Panc1 (cell line): Measurements from ENCODE around the gene SLCO2A1. TPM values are rescaled to one million over a fixed set of nuclear protein-coding genes. Genes with fewer than 3 reads are reported as not detected.

ENCODE experiments used
- ATAC-seq: fragments of 200-7000 bp; cut with Tn5 transposase; 2 replicates; pipeline ENCODE4 v1.9.1; 2020; ENCODE audit warnings: mild to moderate bottlenecking, moderate library complexity
- BruUV-seq: library from RNA; stranded (reverse); fragments of 400-500 nt; replicated peaks from 2 replicates; lab custom pipeline; 2021; lab: Mats Ljungman, UMichigan
- CTCF ChIA-PET: fragments of 300-600 bp; sonication (Branson Sonifier 250); formaldehyde crosslinking; loops from one replicate; lab custom pipeline; 2022; ENCODE audit warnings: antibody characterized with exemption; lab: Charles Lee
- POLR2A ChIA-PET: fragments of 300-600 bp; sonication (Branson Sonifier 250); formaldehyde crosslinking; loops from one replicate; lab custom pipeline; 2022; ENCODE audit warnings: antibody characterized with exemption; lab: Charles Lee
- DNase-seq: peaks from one replicate; pipeline ENCODE4 v3.0.0-alpha.2; 2010; ENCODE audit warnings: low read depth, low spot score
- H3K27ac ChIP-seq: 2 replicates; pipeline ENCODE4 v1.5.1; 2011; ENCODE audit warnings: mild to moderate bottlenecking, low read length, inconsistent platforms
- H3K27me3 ChIP-seq: fragments of 200-500 bp; sonication (Bioruptor generic); 2 replicates; pipeline ENCODE4 v1.6.0; 2014; ENCODE audit warnings: low read length, inconsistent platforms; ENCODE audit not compliant: control insufficient read depth, insufficient read depth
- H3K36me3 ChIP-seq: fragments of 200-500 bp; sonication (Bioruptor generic); 2 replicates; pipeline ENCODE4 v1.5.1; 2014; ENCODE audit warnings: inconsistent platforms, mild to moderate bottlenecking, low read length, moderate library complexity; ENCODE audit not compliant: control insufficient read depth, insufficient read depth
- H3K4me1 ChIP-seq: 2 replicates; pipeline ENCODE4 v1.5.1; 2011; ENCODE audit warnings: inconsistent platforms, mild to moderate bottlenecking, low read length, moderate library complexity; ENCODE audit not compliant: control insufficient read depth, insufficient read depth
- H3K4me3 ChIP-seq, 2 experiments: 2 replicates each; pipeline ENCODE4 v1.5.1; 2011 to 2012; ENCODE audit warnings: low read depth in 2 of 2, low read length in 2 of 2, mild to moderate bottlenecking in 2 of 2, inconsistent platforms in 1 of 2, moderate library complexity in 1 of 2
- H3K9me3 ChIP-seq: fragments of 200-500 bp; sonication (Bioruptor generic); 2 replicates; pipeline ENCODE4 v1.5.1; 2014; ENCODE audit warnings: low read depth, mild to moderate bottlenecking, inconsistent platforms, low read length, moderate library complexity; ENCODE audit not compliant: control insufficient read depth, insufficient read depth
- POLR2AphosphoS5 ChIP-seq: IDR thresholded peaks from 2 replicates; pipeline ENCODE4 v1.6.1; 2012; ENCODE audit warnings: mild to moderate bottlenecking, low read depth, low read length, moderate library complexity
- SIN3A ChIP-seq: IDR thresholded peaks from 2 replicates; pipeline ENCODE4 v1.6.1; 2012; ENCODE audit warnings: low read depth, mild to moderate bottlenecking, low read length, moderate library complexity, borderline replicate concordance; ENCODE audit not compliant: insufficient read depth
- TCF7L2 ChIP-seq: IDR thresholded peaks from 2 replicates; pipeline ENCODE4 v1.6.1; 2011; ENCODE audit warnings: mild to moderate bottlenecking, low read depth, low read length, inconsistent platforms
- in situ Hi-C: cut with HindIII; loops from 2 replicates; pipeline ENCODE4 v1.10.0; 2016; ENCODE audit warnings: low sequenced_read_pairs, low pct_unique_long_range_greater_than_20kb
- intact Hi-C: fragments of 100-400 bp; cut with micrococcal nuclease; formaldehyde crosslinking; loops from one replicate; pipeline ENCODE4 v1.10.0; 2022; ENCODE audit not compliant: unreplicated experiment
- total RNA-seq: library from RNA; stranded (reverse); gene quantifications from one replicate; pipeline ENCODE4 v1.2.1, GENCODE V29; 2021; ENCODE audit not compliant: unreplicated experiment
- TF ChIP-seq, protein P1 (sequence below): fragments of 450-650 bp; IDR thresholded peaks from 2 replicates; pipeline ENCODE4 v1.5.1; 2017; ENCODE audit warnings: mild to moderate bottlenecking
- TF ChIP-seq, protein P2 (sequence below), 2 experiments: IDR thresholded peaks; 2 replicates each; pipeline ENCODE4 v1.6.1; 2011 to 2012; ENCODE audit warnings: low read depth in 2 of 2, control low read depth in 1 of 2, low read length in 1 of 2, mild to moderate bottlenecking in 1 of 2, moderate library complexity in 1 of 2; ENCODE audit not compliant: insufficient read depth in 1 of 2

The SLCO2A1 gene
- total RNA-seq, 1 experiment from 2014 or later = 0.62 TPM

DNA sequence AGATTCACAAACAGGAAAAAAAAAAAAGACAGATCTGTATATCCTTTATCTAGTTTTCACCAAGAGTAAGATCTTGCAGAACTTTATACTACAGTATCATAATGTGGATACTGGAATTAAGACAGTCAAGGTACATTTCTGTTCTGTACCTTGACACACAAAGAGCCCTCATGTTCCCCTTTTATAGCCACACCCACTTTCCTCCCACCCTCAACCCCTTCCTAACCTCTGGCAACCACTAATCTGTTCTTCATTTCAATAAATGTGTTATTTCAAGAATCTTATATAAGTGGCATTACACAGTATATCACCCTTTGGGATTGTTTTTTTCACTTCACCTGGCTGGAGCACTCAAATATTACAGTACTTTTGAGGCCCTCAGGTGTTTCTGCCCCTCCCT is 130.4 kb downstream of the SLCO2A1 start:
- ChIA-PET CTCF (no interaction called here), POLR2A (no interaction called here)
- TF ChIP-seq TCF7L2 = no peak
- TF ChIP-seq POLR2AphosphoS5 = no peak
- H3K27me3 ChIP-seq = no peaks in the 10 kb centered on the region
- no peak overlapping the region for H3K27ac ChIP-seq
- BruUV-seq = no TSS peak
- H3K9me3 ChIP-seq = no peaks in the 10 kb centered on the region
- in situ Hi-C loops (no loop called here), intact Hi-C loops (no loop called here)
- no peaks in the 10 kb centered on the region for H3K36me3 ChIP-seq
- no peak overlapping the region for H3K4me3 ChIP-seq
- DNase-seq (no peak), ATAC-seq (no peak)
- H3K4me1 ChIP-seq = peaks cover 5% of the 10 kb centered on the region

DNA sequence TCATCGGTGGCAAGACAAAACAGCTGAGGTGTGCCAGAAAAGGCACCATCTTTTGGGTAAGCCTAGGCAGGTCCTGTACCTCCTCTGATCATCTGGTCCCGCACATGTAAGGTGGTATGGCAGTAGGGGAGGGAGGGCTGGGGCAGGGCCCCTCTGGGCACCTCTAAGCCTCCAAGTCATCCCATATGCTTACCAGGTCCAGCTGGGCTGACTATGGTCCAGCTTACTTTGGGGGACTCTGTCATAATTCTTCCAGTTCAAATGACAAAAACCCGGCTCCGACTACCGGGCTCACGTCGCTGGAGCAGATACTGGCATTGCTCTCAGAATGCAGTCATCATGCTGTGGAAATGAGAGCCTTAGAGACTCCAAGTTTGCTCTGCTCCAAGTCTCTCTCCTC is 132.2 kb downstream of the SLCO2A1 start:
- H3K27me3 ChIP-seq = no peaks in the 10 kb centered on the region
- in situ Hi-C loops (no loop called here), intact Hi-C loops (no loop called here)
- DNase-seq = no peak
- no peak overlapping the region for H3K27ac ChIP-seq
- TF ChIP-seq SIN3A (no peak), TCF7L2 (no peak), POLR2AphosphoS5 (no peak)
- TF ChIP-seq, protein P1, sequence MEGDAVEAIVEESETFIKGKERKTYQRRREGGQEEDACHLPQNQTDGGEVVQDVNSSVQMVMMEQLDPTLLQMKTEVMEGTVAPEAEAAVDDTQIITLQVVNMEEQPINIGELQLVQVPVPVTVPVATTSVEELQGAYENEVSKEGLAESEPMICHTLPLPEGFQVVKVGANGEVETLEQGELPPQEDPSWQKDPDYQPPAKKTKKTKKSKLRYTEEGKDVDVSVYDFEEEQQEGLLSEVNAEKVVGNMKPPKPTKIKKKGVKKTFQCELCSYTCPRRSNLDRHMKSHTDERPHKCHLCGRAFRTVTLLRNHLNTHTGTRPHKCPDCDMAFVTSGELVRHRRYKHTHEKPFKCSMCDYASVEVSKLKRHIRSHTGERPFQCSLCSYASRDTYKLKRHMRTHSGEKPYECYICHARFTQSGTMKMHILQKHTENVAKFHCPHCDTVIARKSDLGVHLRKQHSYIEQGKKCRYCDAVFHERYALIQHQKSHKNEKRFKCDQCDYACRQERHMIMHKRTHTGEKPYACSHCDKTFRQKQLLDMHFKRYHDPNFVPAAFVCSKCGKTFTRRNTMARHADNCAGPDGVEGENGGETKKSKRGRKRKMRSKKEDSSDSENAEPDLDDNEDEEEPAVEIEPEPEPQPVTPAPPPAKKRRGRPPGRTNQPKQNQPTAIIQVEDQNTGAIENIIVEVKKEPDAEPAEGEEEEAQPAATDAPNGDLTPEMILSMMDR = no peak
- TF ChIP-seq, protein P2, sequence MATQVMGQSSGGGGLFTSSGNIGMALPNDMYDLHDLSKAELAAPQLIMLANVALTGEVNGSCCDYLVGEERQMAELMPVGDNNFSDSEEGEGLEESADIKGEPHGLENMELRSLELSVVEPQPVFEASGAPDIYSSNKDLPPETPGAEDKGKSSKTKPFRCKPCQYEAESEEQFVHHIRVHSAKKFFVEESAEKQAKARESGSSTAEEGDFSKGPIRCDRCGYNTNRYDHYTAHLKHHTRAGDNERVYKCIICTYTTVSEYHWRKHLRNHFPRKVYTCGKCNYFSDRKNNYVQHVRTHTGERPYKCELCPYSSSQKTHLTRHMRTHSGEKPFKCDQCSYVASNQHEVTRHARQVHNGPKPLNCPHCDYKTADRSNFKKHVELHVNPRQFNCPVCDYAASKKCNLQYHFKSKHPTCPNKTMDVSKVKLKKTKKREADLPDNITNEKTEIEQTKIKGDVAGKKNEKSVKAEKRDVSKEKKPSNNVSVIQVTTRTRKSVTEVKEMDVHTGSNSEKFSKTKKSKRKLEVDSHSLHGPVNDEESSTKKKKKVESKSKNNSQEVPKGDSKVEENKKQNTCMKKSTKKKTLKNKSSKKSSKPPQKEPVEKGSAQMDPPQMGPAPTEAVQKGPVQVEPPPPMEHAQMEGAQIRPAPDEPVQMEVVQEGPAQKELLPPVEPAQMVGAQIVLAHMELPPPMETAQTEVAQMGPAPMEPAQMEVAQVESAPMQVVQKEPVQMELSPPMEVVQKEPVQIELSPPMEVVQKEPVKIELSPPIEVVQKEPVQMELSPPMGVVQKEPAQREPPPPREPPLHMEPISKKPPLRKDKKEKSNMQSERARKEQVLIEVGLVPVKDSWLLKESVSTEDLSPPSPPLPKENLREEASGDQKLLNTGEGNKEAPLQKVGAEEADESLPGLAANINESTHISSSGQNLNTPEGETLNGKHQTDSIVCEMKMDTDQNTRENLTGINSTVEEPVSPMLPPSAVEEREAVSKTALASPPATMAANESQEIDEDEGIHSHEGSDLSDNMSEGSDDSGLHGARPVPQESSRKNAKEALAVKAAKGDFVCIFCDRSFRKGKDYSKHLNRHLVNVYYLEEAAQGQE (IDR thresholded peaks at IDR 0.05; ENCODE audit: insufficient read depth in 1 of 2, low read depth in 2 of 2, low read length in 1 of 2) = no peak
- ChIA-PET POLR2A (no interaction called here), CTCF (no interaction called here)
- no peaks in the 10 kb centered on the region for H3K36me3 ChIP-seq
- H3K4me1 ChIP-seq = peaks cover 10% of the 10 kb centered on the region
- ATAC-seq = no peak
- H3K4me3 ChIP-seq = no peak overlapping the region
- no peaks in the 10 kb centered on the region for H3K9me3 ChIP-seq
- BruUV-seq = no TSS peak

DNA sequence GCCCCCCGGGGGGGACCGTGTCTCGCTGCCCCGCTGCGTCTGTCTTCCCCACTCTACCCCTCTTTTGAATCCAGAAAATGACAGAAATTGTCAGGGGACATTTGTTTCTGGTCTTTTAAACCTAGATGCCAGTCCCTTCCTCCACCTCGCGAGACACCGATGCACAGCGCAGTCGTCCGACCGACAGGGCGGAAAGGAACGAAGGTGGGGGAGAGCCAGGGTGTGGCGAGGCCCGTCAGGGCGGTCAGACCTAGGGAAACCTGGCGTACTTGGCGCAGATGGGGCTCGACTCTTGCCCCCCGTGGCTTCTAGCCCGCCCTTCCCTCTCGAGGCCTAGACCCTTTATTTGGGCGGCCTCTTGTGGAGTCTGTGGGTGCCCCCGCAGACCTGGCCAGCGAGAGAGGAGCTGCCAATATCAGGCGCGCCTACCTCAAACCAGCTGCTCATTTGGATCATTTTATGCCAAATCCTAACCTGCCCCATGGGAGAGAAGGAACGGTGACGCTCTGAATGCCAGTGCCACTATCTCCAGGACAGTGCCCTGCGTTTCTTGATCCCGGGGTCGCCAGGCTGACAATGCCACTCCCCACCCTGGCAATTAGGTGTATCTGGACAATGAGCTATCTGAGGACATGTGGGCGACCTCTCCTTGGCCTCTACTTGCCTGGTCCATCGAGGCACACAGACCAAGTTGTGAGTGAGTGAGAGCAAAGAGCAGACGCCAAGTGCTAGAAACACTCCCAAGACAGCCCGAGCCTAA is 133.5 kb downstream of the SLCO2A1 start:
- in situ Hi-C loops = no loop called here
- intact Hi-C loops = no loop called here
- no TSS peak for BruUV-seq

More for the DNA sequence above, 133.5 kb downstream of the SLCO2A1 start:
- H3K4me3 ChIP-seq = peak overlapping the region; percentile 76 to 79
- H3K4me1 ChIP-seq = peaks cover 10% of the 10 kb centered on the region
- no peaks in the 10 kb centered on the region for H3K36me3 ChIP-seq
- TF ChIP-seq TCF7L2 (no peak), POLR2AphosphoS5 (no peak), SIN3A (no peak)
- TF ChIP-seq, protein P1 = no peak
- TF ChIP-seq, protein P2 (IDR thresholded peaks at IDR 0.05; ENCODE audit: insufficient read depth in 1 of 2, low read depth in 2 of 2, low read length in 1 of 2) = no peak
- DNase-seq (no peak), ATAC-seq (peak; percentile 45)
- H3K27me3 ChIP-seq = no peaks in the 10 kb centered on the region
- H3K9me3 ChIP-seq = no peaks in the 10 kb centered on the region
- peak overlapping the region; percentile 69; the same call in 1 of the 2 replicates for H3K27ac ChIP-seq
- ChIA-PET CTCF (no interaction called here), POLR2A (no interaction called here)
